ENCODE data around the gene TNK2.

DNA sequence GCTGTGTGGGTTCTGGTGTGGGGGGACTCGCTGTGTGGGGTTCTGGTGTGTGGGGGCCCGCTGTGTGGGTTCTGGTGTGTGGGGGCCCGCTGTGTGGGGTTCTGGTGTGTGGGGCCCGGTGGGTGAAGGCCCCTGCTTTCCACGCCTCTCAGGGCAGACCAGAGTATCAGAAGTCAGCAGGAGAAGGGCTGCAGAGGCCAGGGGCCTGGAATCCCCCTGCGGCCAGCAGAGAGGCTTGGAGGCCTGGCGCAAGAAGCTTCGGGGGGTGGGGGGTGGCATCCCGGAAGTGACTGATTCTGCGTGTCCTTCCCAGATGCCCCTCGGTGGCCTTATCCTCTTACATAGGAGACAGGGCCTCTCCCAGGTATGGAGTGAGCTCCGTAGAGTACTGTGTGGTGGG lies 37.4 kb downstream of the TNK2 start:
- TF ChIP-seq SUZ12 (IDR thresholded peaks at IDR 0.05; ENCODE audit: extremely low read depth, insufficient read depth, insufficient read length) (no peak), YY1 (IDR thresholded peaks at IDR 0.05; ENCODE audit: insufficient read depth, insufficient read length) (no peak)
